SK-N-SH (cell line): ENCODE measurements around the gene GANC. TPM values are rescaled to one million over a fixed set of nuclear protein-coding genes. Genes with fewer than 3 reads are reported as not detected.

Experiments used
- CTCF ChIA-PET: fragments of 300-600, 350-600 bp; formaldehyde crosslinking; extraction: SDS; loops from one replicate; lab custom pipeline; 2021; lab: Yijun Ruan, JAX
- POLR2A ChIA-PET: fragments of 350-600 bp; sonication (Branson Sonifier 250); formaldehyde crosslinking; extraction: SDS; loops from one replicate; lab custom pipeline; 2020; ENCODE audit warnings: antibody characterized with exemption, inconsistent platforms; lab: Yijun Ruan, JAX
- DNase-seq: peaks from one replicate; pipeline ENCODE4 v3.0.0; 2012
- H2AFZ ChIP-seq: fragments of 200-600 bp; sonication (generic); 2 replicates; pipeline ENCODE4 v1.8.1; 2016; ENCODE audit warnings: antibody characterized with exemption, mild to moderate bottlenecking, low read depth
- H3F3A ChIP-seq: fragments of 200-600 bp; sonication (generic); replicated peaks from 2 replicates; pipeline ENCODE3; 2016; ENCODE audit warnings: antibody characterized with exemption, mild to moderate bottlenecking; ENCODE audit not compliant: insufficient read depth
- H3K27ac ChIP-seq, 2 experiments: fragments of 200-500 bp in 1 of 2; fragments of 200-600 bp in 1 of 2; sonication (Bioruptor generic) in 1 of 2; sonication (generic), shearing (Covaris generic) in 1 of 2; 2 replicates each; pipeline versions ENCODE4 v1.5.1 to v1.6.1; 2014 to 2016; ENCODE audit warnings: low read depth in 2 of 2, inconsistent platforms in 1 of 2, low read length in 1 of 2, mild to moderate bottlenecking in 1 of 2, mixed read lengths in 1 of 2
- H3K27me3 ChIP-seq: fragments of 200-600 bp; sonication (generic), shearing (Covaris generic); 2 replicates; pipeline ENCODE4 v1.6.1; 2016; ENCODE audit warnings: mixed run types; ENCODE audit not compliant: insufficient read depth
- H3K36me3 ChIP-seq, 2 experiments: fragments of 200-500 bp in 1 of 2; fragments of 200-600 bp in 1 of 2; sonication (Bioruptor generic) in 1 of 2; sonication (generic) in 1 of 2; replicated peaks in 1 of 2; 2 replicates each; pipeline versions ENCODE3 to v1.5.1; 2014 to 2016; ENCODE audit warnings: low read length in 1 of 2, mild to moderate bottlenecking in 1 of 2; ENCODE audit not compliant: insufficient read depth in 2 of 2, control insufficient read depth in 1 of 2
- H3K4me1 ChIP-seq, 2 experiments: fragments of 200-500 bp in 1 of 2; fragments of 200-600 bp in 1 of 2; sonication (Bioruptor generic) in 1 of 2; sonication (generic), shearing (Covaris generic) in 1 of 2; 2 replicates each; pipeline versions ENCODE4 v1.5.1 to v1.6.1; 2014 to 2016; ENCODE audit warnings: low read depth in 1 of 2, low read length in 1 of 2, mixed run types in 1 of 2; ENCODE audit not compliant: insufficient read depth in 2 of 2, control insufficient read depth in 1 of 2
- H3K4me2 ChIP-seq: fragments of 200-600 bp; sonication (generic), shearing (Covaris generic); 2 replicates; pipeline ENCODE4 v1.6.1; 2017; ENCODE audit warnings: mixed run types
- H3K4me3 ChIP-seq, 2 experiments: fragments of 200-500 bp in 1 of 2; fragments of 200-600 bp in 1 of 2; sonication (Bioruptor generic) in 1 of 2; sonication (generic), shearing (Covaris generic) in 1 of 2; 2 replicates each; pipeline versions ENCODE4 v1.5.1 to v1.8.1; 2014 to 2016; ENCODE audit warnings: low read depth in 2 of 2, inconsistent platforms in 1 of 2, low read length in 1 of 2, mild to moderate bottlenecking in 1 of 2, mixed read lengths in 1 of 2, moderate library complexity in 1 of 2
- H3K79me2 ChIP-seq: fragments of 200-600 bp; sonication (generic); 2 replicates; pipeline ENCODE4 v1.8.1; 2017; ENCODE audit warnings: mild to moderate bottlenecking; ENCODE audit not compliant: insufficient read depth
- H3K9ac ChIP-seq: fragments of 200-600 bp; sonication (generic); 2 replicates; pipeline ENCODE4 v1.6.1; 2017; ENCODE audit warnings: mixed run types
- H3K9me2 ChIP-seq: fragments of 200-600 bp; sonication (generic); 2 replicates; pipeline ENCODE4 v1.6.1; 2017; ENCODE audit warnings: mixed run types
- H3K9me3 ChIP-seq: fragments of 200-600 bp; sonication (generic); 2 replicates; pipeline ENCODE4 v1.6.1; 2017; ENCODE audit warnings: mixed run types, mild to moderate bottlenecking, moderate library complexity
- H4K20me1 ChIP-seq: fragments of 200-600 bp; sonication (generic); 2 replicates; pipeline ENCODE4 v1.6.1; 2017; ENCODE audit warnings: mild to moderate bottlenecking, mixed run types; ENCODE audit not compliant: insufficient read depth
- ELF1 ChIP-seq: IDR thresholded peaks from 2 replicates; pipeline ENCODE4 v1.4.0; 2012
- FOXJ3 ChIP-seq: sonication (generic); formaldehyde crosslinking; IDR thresholded peaks from 2 replicates; pipeline ENCODE4 v1.5.1; 2020; ENCODE audit warnings: mild to moderate bottlenecking, missing genetic modification reagents
- FOXM1 ChIP-seq: IDR thresholded peaks from 2 replicates; pipeline ENCODE4 v1.4.0; 2012; ENCODE audit warnings: low read depth, mild to moderate bottlenecking
- GABPA ChIP-seq: IDR thresholded peaks from 2 replicates; pipeline ENCODE4 v1.4.0; 2012; ENCODE audit warnings: low read depth, mild to moderate bottlenecking
- MEF2A ChIP-seq: IDR thresholded peaks from 2 replicates; pipeline ENCODE4 v1.4.0; 2012; ENCODE audit warnings: low read depth, borderline replicate concordance
- NFIC ChIP-seq: IDR thresholded peaks from 2 replicates; pipeline ENCODE4 v1.4.0; 2012; ENCODE audit warnings: borderline replicate concordance
- YY1 ChIP-seq: IDR thresholded peaks from 2 replicates; pipeline ENCODE4 v1.4.0; 2012; ENCODE audit warnings: low read depth, mild to moderate bottlenecking
- WGBS: methylation state at CpG from one replicate; pipeline ENCODE4 v1.1.6; 2017; ENCODE audit warnings: low lambda C conversion rate; 5-methylcytosine and 5-hydroxymethylcytosine counted together
- polyA plus RNA-seq, 3 experiments: library from polyadenylated mRNA; depleted of rRNA; stranded (reverse); fragments of >200 nt; gene quantifications; 2 replicates each; pipeline ENCODE4 v1.2.3, GENCODE V29; 2012
- TF ChIP-seq, protein P1 (sequence below): IDR thresholded peaks from 2 replicates; pipeline ENCODE4 v1.6.1; 2012; ENCODE audit warnings: mild to moderate bottlenecking, low read depth, low read length, moderate library complexity
- TF ChIP-seq, protein P2 (sequence below): fragments of 200-600 bp; sonication (generic); IDR thresholded peaks from 2 replicates; pipeline ENCODE4 v1.6.1; 2017; ENCODE audit warnings: antibody characterized with exemption, mild to moderate bottlenecking, moderate library complexity
- TF ChIP-seq, protein P3 (sequence below): IDR thresholded peaks from 2 replicates; pipeline ENCODE4 v1.4.0; 2012; ENCODE audit warnings: low read depth, borderline replicate concordance
- TF ChIP-seq, protein P4 (sequence below): IDR thresholded peaks from 2 replicates; pipeline ENCODE4 v1.4.0; 2012; ENCODE audit warnings: low read depth, borderline replicate concordance
- TF ChIP-seq, protein P5 (sequence below): fragments of 150-350 bp; IDR thresholded peaks from 2 replicates; pipeline ENCODE4 v1.6.1; 2017; ENCODE audit warnings: antibody characterized with exemption, low read length, low read depth, borderline replicate concordance

Gene GANC
- polyA plus RNA-seq, 1 of the 3 experiments (the other 2 are of a cell fraction) = 6.8 TPM

DNA sequence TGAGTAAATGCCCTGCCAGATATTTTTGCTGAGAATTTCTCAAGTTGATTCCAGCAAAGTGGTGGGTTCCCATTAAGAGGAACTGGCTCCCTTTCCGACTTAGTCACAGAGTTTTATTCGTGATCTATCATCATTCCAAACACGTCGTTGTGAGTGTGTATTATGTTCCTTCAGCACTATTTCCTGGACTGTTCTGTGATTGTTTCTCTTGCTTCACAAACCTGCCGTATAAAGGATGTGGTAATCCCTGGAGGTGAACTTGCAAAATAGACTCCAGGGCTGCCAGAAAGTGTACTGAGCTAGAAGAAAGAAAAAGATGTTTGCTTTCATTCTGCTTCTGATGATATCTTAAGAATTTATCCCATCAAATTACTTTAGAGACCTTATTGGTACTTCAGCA lies 71.8 kb downstream of the GANC start:
- H3K36me3 ChIP-seq = peaks cover 0 to 2% of the 10 kb centered on the region in 2 experiments
- no peak overlapping the region for H2AFZ ChIP-seq
- H3K9ac ChIP-seq = no peak overlapping the region
- no peaks in the 10 kb centered on the region for H3K27me3 ChIP-seq
- TF ChIP-seq, protein P1, sequence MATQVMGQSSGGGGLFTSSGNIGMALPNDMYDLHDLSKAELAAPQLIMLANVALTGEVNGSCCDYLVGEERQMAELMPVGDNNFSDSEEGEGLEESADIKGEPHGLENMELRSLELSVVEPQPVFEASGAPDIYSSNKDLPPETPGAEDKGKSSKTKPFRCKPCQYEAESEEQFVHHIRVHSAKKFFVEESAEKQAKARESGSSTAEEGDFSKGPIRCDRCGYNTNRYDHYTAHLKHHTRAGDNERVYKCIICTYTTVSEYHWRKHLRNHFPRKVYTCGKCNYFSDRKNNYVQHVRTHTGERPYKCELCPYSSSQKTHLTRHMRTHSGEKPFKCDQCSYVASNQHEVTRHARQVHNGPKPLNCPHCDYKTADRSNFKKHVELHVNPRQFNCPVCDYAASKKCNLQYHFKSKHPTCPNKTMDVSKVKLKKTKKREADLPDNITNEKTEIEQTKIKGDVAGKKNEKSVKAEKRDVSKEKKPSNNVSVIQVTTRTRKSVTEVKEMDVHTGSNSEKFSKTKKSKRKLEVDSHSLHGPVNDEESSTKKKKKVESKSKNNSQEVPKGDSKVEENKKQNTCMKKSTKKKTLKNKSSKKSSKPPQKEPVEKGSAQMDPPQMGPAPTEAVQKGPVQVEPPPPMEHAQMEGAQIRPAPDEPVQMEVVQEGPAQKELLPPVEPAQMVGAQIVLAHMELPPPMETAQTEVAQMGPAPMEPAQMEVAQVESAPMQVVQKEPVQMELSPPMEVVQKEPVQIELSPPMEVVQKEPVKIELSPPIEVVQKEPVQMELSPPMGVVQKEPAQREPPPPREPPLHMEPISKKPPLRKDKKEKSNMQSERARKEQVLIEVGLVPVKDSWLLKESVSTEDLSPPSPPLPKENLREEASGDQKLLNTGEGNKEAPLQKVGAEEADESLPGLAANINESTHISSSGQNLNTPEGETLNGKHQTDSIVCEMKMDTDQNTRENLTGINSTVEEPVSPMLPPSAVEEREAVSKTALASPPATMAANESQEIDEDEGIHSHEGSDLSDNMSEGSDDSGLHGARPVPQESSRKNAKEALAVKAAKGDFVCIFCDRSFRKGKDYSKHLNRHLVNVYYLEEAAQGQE = 0 out of 2 replicates have a peak, but pooled peaks have one; percentile 29
- no peak for TF ChIP-seq GABPA
- no peaks in the 10 kb centered on the region for H3K9me3 ChIP-seq
- H3K4me3 ChIP-seq = no peak overlapping the region
- POLR2A ChIA-PET = no interaction called here
- H3K4me1 ChIP-seq = peaks cover 0 to 10% of the 10 kb centered on the region in 2 experiments; a peak in 1 of 4 replicates
- H3K4me2 ChIP-seq = no peak overlapping the region
- H3F3A ChIP-seq = peaks cover 35% of the 10 kb centered on the region
- DNase-seq = no peak
- 50% methylated on average over 5 of the region's 5 CpGs for WGBS
- H3K27ac ChIP-seq = no peak overlapping the region
- H3K9me2 ChIP-seq = no peaks in the 10 kb centered on the region
- CTCF ChIA-PET = no interaction called here
- H3K79me2 ChIP-seq = no peaks in the 10 kb centered on the region
- no peaks in the 10 kb centered on the region for H4K20me1 ChIP-seq

DNA sequence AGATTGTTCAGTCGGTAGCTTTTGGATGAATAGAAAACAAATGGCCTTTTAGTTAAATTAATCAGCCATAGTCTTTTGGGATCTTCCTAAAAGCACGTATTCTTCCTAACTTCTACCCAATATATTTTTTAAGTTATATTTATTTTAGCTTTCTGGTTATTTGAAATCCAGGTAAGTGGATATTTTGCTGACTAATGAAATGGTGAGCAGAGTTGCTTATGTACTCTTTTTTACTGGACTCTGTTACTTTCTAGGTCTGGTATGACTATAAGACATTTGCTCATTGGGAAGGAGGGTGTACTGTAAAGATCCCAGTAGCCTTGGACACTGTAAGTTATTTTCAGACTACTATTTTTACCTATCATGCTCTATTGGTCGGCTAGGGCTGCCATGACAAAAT lies 72.5 kb downstream of the GANC start:
- Histone ChIP-seq H3K36me3 (peaks cover 0 to 2% of the 10 kb centered on the region in 2 experiments), H3K4me3 (no peak overlapping the region), H4K20me1 (no peaks in the 10 kb centered on the region), H3F3A (peaks cover 35% of the 10 kb centered on the region), H3K9me2 (no peaks in the 10 kb centered on the region), H3K27me3 (no peaks in the 10 kb centered on the region), H3K4me2 (no peak overlapping the region), H2AFZ (no peak overlapping the region), H3K79me2 (no peaks in the 10 kb centered on the region), H3K27ac (no peak overlapping the region), H3K9me3 (no peaks in the 10 kb centered on the region), H3K4me1 (peaks cover 0 to 10% of the 10 kb centered on the region in 2 experiments; a peak in 1 of 4 replicates), H3K9ac (no peak overlapping the region)
- DNase-seq = no peak
- 92% methylated on average over 3 of the region's 3 CpGs for WGBS
- TF ChIP-seq, protein P2, sequence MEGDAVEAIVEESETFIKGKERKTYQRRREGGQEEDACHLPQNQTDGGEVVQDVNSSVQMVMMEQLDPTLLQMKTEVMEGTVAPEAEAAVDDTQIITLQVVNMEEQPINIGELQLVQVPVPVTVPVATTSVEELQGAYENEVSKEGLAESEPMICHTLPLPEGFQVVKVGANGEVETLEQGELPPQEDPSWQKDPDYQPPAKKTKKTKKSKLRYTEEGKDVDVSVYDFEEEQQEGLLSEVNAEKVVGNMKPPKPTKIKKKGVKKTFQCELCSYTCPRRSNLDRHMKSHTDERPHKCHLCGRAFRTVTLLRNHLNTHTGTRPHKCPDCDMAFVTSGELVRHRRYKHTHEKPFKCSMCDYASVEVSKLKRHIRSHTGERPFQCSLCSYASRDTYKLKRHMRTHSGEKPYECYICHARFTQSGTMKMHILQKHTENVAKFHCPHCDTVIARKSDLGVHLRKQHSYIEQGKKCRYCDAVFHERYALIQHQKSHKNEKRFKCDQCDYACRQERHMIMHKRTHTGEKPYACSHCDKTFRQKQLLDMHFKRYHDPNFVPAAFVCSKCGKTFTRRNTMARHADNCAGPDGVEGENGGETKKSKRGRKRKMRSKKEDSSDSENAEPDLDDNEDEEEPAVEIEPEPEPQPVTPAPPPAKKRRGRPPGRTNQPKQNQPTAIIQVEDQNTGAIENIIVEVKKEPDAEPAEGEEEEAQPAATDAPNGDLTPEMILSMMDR = no peak
- TF ChIP-seq, protein P3, sequence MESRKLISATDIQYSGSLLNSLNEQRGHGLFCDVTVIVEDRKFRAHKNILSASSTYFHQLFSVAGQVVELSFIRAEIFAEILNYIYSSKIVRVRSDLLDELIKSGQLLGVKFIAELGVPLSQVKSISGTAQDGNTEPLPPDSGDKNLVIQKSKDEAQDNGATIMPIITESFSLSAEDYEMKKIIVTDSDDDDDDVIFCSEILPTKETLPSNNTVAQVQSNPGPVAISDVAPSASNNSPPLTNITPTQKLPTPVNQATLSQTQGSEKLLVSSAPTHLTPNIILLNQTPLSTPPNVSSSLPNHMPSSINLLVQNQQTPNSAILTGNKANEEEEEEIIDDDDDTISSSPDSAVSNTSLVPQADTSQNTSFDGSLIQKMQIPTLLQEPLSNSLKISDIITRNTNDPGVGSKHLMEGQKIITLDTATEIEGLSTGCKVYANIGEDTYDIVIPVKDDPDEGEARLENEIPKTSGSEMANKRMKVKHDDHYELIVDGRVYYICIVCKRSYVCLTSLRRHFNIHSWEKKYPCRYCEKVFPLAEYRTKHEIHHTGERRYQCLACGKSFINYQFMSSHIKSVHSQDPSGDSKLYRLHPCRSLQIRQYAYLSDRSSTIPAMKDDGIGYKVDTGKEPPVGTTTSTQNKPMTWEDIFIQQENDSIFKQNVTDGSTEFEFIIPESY = no peak
- TF ChIP-seq YY1 (no peak), FOXM1 (no peak), FOXJ3 (no peak), MEF2A (no peak), NFIC (no peak), ELF1 (no peak), GABPA (no peak)
- TF ChIP-seq, protein P4, sequence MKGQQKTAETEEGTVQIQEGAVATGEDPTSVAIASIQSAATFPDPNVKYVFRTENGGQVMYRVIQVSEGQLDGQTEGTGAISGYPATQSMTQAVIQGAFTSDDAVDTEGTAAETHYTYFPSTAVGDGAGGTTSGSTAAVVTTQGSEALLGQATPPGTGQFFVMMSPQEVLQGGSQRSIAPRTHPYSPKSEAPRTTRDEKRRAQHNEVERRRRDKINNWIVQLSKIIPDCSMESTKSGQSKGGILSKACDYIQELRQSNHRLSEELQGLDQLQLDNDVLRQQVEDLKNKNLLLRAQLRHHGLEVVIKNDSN = no peak
- TF ChIP-seq, protein P5, sequence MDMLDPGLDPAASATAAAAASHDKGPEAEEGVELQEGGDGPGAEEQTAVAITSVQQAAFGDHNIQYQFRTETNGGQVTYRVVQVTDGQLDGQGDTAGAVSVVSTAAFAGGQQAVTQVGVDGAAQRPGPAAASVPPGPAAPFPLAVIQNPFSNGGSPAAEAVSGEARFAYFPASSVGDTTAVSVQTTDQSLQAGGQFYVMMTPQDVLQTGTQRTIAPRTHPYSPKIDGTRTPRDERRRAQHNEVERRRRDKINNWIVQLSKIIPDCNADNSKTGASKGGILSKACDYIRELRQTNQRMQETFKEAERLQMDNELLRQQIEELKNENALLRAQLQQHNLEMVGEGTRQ = no peak
- ChIA-PET POLR2A (no interaction called here), CTCF (no interaction called here)
